KMS-11 (cell line): ENCODE data around the gene ADAMTS9.

ENCODE experiments used
- H2AFZ ChIP-seq: fragments of 200-600 bp; sonication (generic); 2 replicates; pipeline ENCODE4 v1.6.1; 2016; ENCODE audit warnings: antibody characterized with exemption, mixed run types, low read depth
- H3K27ac ChIP-seq: fragments of 200-600 bp; sonication (generic); 2 replicates; pipeline ENCODE4 v1.6.1; 2016; ENCODE audit warnings: mild to moderate bottlenecking, mixed run types
- H3K27me3 ChIP-seq: fragments of 200-600 bp; sonication (generic); 2 replicates; pipeline ENCODE4 v1.6.1; 2017; ENCODE audit warnings: mild to moderate bottlenecking, low read depth, mixed run types, moderate library complexity; ENCODE audit not compliant: insufficient read depth
- H3K36me3 ChIP-seq: fragments of 200-600 bp; sonication (generic); 2 replicates; pipeline ENCODE4 v1.6.1; 2017; ENCODE audit warnings: mild to moderate bottlenecking, mixed run types; ENCODE audit not compliant: insufficient read depth
- H3K4me1 ChIP-seq: fragments of 200-600 bp; sonication (generic); 2 replicates; pipeline ENCODE4 v1.6.1; 2016; ENCODE audit warnings: mild to moderate bottlenecking, low read depth, mixed run types; ENCODE audit not compliant: poor library complexity, severe bottlenecking
- H3K4me2 ChIP-seq: fragments of 200-600 bp; sonication (generic); 2 replicates; pipeline ENCODE4 v1.7.0; 2016; ENCODE audit warnings: mild to moderate bottlenecking, mixed run types
- H3K4me3 ChIP-seq: fragments of 200-600 bp; sonication (generic); IDR thresholded peaks from 2 replicates; pipeline ENCODE4 v1.6.1; 2017; ENCODE audit warnings: low read depth, low read length, mixed read lengths; ENCODE audit not compliant: insufficient read depth
- H3K79me2 ChIP-seq: fragments of 200-600 bp; sonication (generic); 2 replicates; pipeline ENCODE4 v1.6.1; 2016; ENCODE audit warnings: low read depth, mixed run types; ENCODE audit not compliant: insufficient read depth
- H3K9ac ChIP-seq: fragments of 200-600 bp; sonication (generic); 2 replicates; pipeline ENCODE4 v1.6.1; 2016; ENCODE audit warnings: mild to moderate bottlenecking, mixed run types
- H4K20me1 ChIP-seq: fragments of 200-600 bp; sonication (generic); 2 replicates; pipeline ENCODE4 v1.6.1; 2016; ENCODE audit warnings: mild to moderate bottlenecking, mixed run types; ENCODE audit not compliant: insufficient read depth
- CTCF ChIP-seq: fragments of 200-600 bp; sonication (generic); conservative IDR thresholded peaks from 2 replicates; pipeline ENCODE4 v1.6.1; 2017; ENCODE audit warnings: low read depth, mild to moderate bottlenecking, antibody characterized with exemption, low read length, moderate library complexity, mixed read lengths

ADAMTS9 gene

GRCh38 chr3:64494526-64494925 lies 193.3 kb downstream of the ADAMTS9 start:
- Histone ChIP-seq H3K79me2 (no peaks in the 10 kb centered on the region), H3K4me1 (no peaks in the 10 kb centered on the region), H3K27ac (no peak overlapping the region), H3K9ac (no peak overlapping the region), H2AFZ (no peak overlapping the region), H3K36me3 (no peaks in the 10 kb centered on the region), H3K4me3 (no peak overlapping the region), H4K20me1 (no peaks in the 10 kb centered on the region), H3K27me3 (no peaks in the 10 kb centered on the region), H3K4me2 (no peak overlapping the region)
- no peak for TF ChIP-seq CTCF

- TF ChIP-seq CTCF: no peak
- no peak overlapping the region for H3K4me2 ChIP-seq
- no peaks in the 10 kb centered on the region for H3K36me3 ChIP-seq
These were observed 194.7 kb downstream of the ADAMTS9 start for GRCh38 chr3:64493149-64493548.

GRCh38 chr3:64491843-64492242 lies 196.0 kb downstream of the ADAMTS9 start:
- Histone ChIP-seq H3K4me2 (no peak overlapping the region), H3K9ac (no peak overlapping the region), H3K27me3 (no peaks in the 10 kb centered on the region), H3K4me1 (no peaks in the 10 kb centered on the region), H3K79me2 (no peaks in the 10 kb centered on the region), H3K36me3 (no peaks in the 10 kb centered on the region), H4K20me1 (no peaks in the 10 kb centered on the region), H2AFZ (no peak overlapping the region), H3K27ac (no peak overlapping the region), H3K4me3 (no peak overlapping the region)
- no peak for TF ChIP-seq CTCF

More at GRCh38 chr3:64493149-64493548, 194.7 kb downstream of the ADAMTS9 start:
- no peaks in the 10 kb centered on the region for H3K4me1 ChIP-seq
- no peak overlapping the region for H3K9ac ChIP-seq
- no peak overlapping the region for H3K27ac ChIP-seq
- no peak overlapping the region for H3K4me3 ChIP-seq
- no peak overlapping the region for H2AFZ ChIP-seq
- no peaks in the 10 kb centered on the region for H4K20me1 ChIP-seq
- no peaks in the 10 kb centered on the region for H3K27me3 ChIP-seq
- no peaks in the 10 kb centered on the region for H3K79me2 ChIP-seq

- no peak for TF ChIP-seq CTCF
- no peak overlapping the region for H2AFZ ChIP-seq
These were observed 197.5 kb downstream of the ADAMTS9 start for GRCh38 chr3:64490180-64490724.

More at GRCh38 chr3:64490180-64490724, 197.5 kb downstream of the ADAMTS9 start:
- Histone ChIP-seq H3K79me2 (no peaks in the 10 kb centered on the region), H3K9ac (no peak overlapping the region), H3K36me3 (no peaks in the 10 kb centered on the region), H3K27me3 (no peaks in the 10 kb centered on the region), H3K4me3 (no peak overlapping the region), H3K27ac (no peak overlapping the region), H3K4me1 (no peaks in the 10 kb centered on the region), H3K4me2 (no peak overlapping the region), H4K20me1 (no peaks in the 10 kb centered on the region)
